Calu3 (cell line): ENCODE results near the gene USPL1. TPM values are rescaled to one million over a fixed set of nuclear protein-coding genes. Genes with fewer than 3 reads are reported as not detected.

ENCODE experiments used
- BruUV-seq: library from RNA; stranded (reverse); fragments of 400-500 nt; replicated peaks from 2 replicates; lab custom pipeline; 2021; lab: Mats Ljungman, UMichigan
- CTCF ChIA-PET: fragments of 300-600 bp; sonication (Branson Sonifier 250); formaldehyde crosslinking; loops from one replicate; lab custom pipeline; 2022; ENCODE audit warnings: antibody characterized with exemption; lab: Charles Lee
- DNase-seq: peaks from one replicate; pipeline ENCODE4 v3.0.0; 2022
- H3K27ac Mint-ChIP-seq: one replicate; pipeline ENCODE4 v1.8.0; 2022; ENCODE audit warnings: mixed read lengths; ENCODE audit not compliant: unreplicated experiment
- H3K27me3 Mint-ChIP-seq: one replicate; pipeline ENCODE4 v1.8.0; 2022; ENCODE audit warnings: mixed read lengths; ENCODE audit not compliant: unreplicated experiment
- H3K36me3 Mint-ChIP-seq: one replicate; pipeline ENCODE4 v1.8.0; 2022; ENCODE audit warnings: mild to moderate bottlenecking, moderate library complexity, mixed read lengths; ENCODE audit not compliant: insufficient read depth, unreplicated experiment
- H3K4me1 Mint-ChIP-seq: one replicate; pipeline ENCODE4 v1.8.0; 2022; ENCODE audit warnings: mild to moderate bottlenecking, low read depth, mixed read lengths; ENCODE audit not compliant: unreplicated experiment
- H3K4me3 Mint-ChIP-seq: one replicate; pipeline ENCODE4 v1.8.0; 2022; ENCODE audit warnings: mild to moderate bottlenecking, low read depth, moderate library complexity, mixed read lengths; ENCODE audit not compliant: unreplicated experiment
- H3K9me3 Mint-ChIP-seq: one replicate; pipeline ENCODE4 v1.8.0; 2022; ENCODE audit warnings: low read depth, mixed read lengths; ENCODE audit not compliant: unreplicated experiment
- intact Hi-C: fragments of 100-400 bp; cut with micrococcal nuclease; formaldehyde crosslinking; loops from one replicate; pipeline ENCODE4 v1.10.0; 2022; ENCODE audit not compliant: unreplicated experiment
- total RNA-seq: library from RNA; stranded (reverse); gene quantifications from 2 replicates; pipeline ENCODE4 v1.2.3, GENCODE V29; 2022
- TF ChIP-seq, protein P1 (sequence below): fragments of 200-600 bp; IDR thresholded peaks from one replicate; pipeline ENCODE4 v1.8.0; 2022; ENCODE audit warnings: antibody characterized with exemption; ENCODE audit not compliant: unreplicated experiment

The USPL1 gene
- total RNA-seq, 1 experiment from 2014 or later = 11.2 TPM

DNA sequence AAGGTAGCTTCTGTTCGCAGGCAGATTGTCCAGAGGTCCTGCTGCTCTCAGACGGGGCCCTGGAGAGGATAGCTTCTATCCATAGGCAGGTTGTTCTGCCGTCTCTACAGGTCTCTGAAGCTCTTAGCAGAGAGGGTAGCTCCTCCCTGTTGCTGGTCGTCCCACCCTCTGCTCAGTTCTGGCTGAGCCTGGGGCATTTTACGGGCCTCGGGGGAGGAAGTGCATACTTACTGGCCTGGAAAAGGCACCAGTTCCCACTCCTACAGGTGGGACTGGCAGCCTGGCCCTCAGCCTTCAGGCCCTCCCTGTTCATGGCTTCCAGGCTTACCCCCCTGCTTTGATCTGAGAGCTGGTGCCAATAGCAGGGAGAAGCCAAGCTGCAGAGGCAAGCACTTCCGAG, 42.3 kb downstream of the USPL1 start:
- Mint-ChIP-seq H3K27ac (no peak overlapping the region), H3K9me3 (no peaks in the 10 kb centered on the region), H3K4me1 (no peaks in the 10 kb centered on the region), H3K4me3 (no peak overlapping the region), H3K36me3 (peaks cover 8% of the 10 kb centered on the region), H3K27me3 (no peaks in the 10 kb centered on the region)
- no TSS peak for BruUV-seq
- CTCF ChIA-PET = no interaction called here
- no peak for DNase-seq
- intact Hi-C loops = no loop called here
- TF ChIP-seq, protein P1, sequence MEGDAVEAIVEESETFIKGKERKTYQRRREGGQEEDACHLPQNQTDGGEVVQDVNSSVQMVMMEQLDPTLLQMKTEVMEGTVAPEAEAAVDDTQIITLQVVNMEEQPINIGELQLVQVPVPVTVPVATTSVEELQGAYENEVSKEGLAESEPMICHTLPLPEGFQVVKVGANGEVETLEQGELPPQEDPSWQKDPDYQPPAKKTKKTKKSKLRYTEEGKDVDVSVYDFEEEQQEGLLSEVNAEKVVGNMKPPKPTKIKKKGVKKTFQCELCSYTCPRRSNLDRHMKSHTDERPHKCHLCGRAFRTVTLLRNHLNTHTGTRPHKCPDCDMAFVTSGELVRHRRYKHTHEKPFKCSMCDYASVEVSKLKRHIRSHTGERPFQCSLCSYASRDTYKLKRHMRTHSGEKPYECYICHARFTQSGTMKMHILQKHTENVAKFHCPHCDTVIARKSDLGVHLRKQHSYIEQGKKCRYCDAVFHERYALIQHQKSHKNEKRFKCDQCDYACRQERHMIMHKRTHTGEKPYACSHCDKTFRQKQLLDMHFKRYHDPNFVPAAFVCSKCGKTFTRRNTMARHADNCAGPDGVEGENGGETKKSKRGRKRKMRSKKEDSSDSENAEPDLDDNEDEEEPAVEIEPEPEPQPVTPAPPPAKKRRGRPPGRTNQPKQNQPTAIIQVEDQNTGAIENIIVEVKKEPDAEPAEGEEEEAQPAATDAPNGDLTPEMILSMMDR = no peak

DNA sequence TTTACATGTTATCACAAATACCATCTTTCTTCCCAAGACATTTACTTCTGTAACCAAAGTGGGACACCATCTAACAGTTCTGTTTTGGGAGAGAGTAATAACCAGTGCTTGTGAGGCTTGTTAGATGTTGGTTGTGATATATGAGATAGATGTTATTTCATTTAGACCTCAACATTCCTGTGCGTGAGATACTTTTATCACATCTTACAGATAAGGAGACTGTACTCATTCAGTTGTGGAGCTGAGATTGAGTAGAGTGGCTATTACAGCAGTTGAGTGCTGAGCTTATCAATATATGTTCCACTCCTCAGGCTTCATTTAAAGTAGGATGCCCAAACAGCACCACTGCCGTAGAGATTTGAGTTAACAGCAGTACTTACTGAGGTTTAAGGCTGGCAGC, 43.1 kb downstream of the USPL1 start:
- Mint-ChIP-seq H3K4me1 (no peaks in the 10 kb centered on the region), H3K4me3 (no peak overlapping the region), H3K27ac (no peak overlapping the region), H3K36me3 (peaks cover 8% of the 10 kb centered on the region), H3K9me3 (no peaks in the 10 kb centered on the region), H3K27me3 (no peaks in the 10 kb centered on the region)
- intact Hi-C loops = no loop called here
- no peak for DNase-seq
- BruUV-seq = no TSS peak
- CTCF ChIA-PET = no interaction called here
- TF ChIP-seq, protein P1 = no peak

DNA sequence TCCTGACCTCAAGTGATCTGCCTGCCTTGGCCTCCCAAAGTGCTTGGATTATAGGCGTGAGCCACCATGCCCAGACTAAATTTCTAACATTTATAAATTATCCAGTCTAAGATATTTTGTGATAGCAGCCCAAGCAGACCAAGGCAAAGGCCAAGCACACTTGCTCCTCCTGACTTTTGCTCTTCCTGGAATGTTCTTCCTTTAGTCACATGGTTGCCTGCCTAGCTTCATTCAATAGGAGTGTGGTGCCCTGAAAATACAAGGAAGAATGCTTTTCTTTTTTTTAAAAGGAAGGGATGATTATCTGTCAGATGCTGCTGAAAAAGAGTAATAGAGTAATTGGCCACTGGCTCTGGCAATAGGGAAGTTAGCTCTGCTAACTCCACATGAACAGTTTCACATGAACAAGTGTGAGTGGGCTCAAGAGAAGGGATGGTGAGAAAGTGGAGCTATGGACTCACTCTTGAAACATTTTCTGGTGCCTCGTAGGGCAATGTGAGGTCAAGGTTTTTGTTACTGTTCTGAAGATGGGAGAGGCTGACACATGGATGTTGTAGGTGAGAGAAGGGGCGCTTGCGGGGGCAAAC, 47.1 kb downstream of the USPL1 start:
- BruUV-seq = no TSS peak
- TF ChIP-seq, protein P1 = no peak
- Mint-ChIP-seq H3K4me1 (no peaks in the 10 kb centered on the region), H3K27me3 (no peaks in the 10 kb centered on the region), H3K9me3 (no peaks in the 10 kb centered on the region), H3K27ac (no peak overlapping the region), H3K36me3 (peaks cover 8% of the 10 kb centered on the region), H3K4me3 (no peak overlapping the region)
- intact Hi-C loops = no loop called here
- no peak for DNase-seq
- CTCF ChIA-PET = no interaction called here

DNA sequence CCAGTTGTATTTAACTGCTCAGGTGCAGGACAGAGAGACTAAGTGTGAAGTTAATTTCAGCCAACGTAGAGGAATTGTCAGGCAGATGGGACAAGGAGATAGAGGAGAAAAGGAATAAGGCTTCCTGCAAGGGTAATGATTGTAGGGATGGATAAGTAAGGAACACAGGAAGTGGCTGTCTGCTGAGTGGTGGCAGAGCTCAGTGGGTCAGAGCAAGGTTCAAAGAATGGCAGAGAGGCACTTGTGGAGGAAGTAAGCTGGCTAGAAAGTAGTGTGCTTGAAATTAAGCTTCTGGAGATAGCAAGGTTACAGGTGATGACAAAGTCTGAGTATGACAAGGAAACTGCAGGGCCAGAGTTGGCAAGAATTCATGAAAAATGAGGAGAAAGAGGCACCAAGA, 47.9 kb downstream of the USPL1 start:
- BruUV-seq = no TSS peak
- no peak for DNase-seq
- Mint-ChIP-seq H3K27me3 (no peaks in the 10 kb centered on the region), H3K36me3 (peaks cover 8% of the 10 kb centered on the region), H3K9me3 (no peaks in the 10 kb centered on the region), H3K4me3 (no peak overlapping the region), H3K4me1 (no peaks in the 10 kb centered on the region), H3K27ac (no peak overlapping the region)
- TF ChIP-seq, protein P1 = no peak
- intact Hi-C loops = no loop called here
- CTCF ChIA-PET = interaction anchor here (0.6 kb wide), 1 partner anchor 25 kb away, joined by 4 read pairs; no protein-coding TSS in a partner anchor
